HG03025 (cell line): Measurements from ENCODE around the gene PLXNB2.

Experiments
- ATAC-seq: cut with Tn5 transposase; IDR thresholded peaks from one replicate; pipeline ENCODE4 v1.9.1; 2021; ENCODE audit warnings: mild to moderate bottlenecking, moderate library complexity; ENCODE audit not compliant: unreplicated experiment, low FRiP score

The PLXNB2 gene

GRCh38 chr22:50242406-50242949, 65.0 kb downstream of the PLXNB2 start:
- ATAC-seq = no peak

DNA sequence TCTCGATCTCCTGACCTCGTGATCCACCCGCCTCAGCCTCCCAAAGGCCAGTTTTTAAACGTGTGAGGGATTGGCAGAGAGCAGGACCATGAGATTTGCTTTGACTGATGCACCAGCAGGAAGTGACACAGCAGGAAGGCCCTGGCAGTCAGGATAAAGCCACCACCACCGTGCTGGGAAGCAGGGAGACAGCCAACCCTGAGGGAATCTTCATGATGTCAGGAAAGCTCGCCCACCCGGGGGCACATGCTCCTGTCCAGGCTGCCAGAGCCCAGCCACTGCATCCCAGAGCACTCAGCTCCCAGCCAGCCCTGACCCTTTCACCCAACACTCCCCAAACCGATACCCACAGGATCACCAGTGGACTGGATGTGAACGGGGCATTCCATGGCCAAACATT, 68.7 kb downstream of the PLXNB2 start:
- no peak for ATAC-seq

GRCh38 chr22:50236731-50237409, 70.6 kb downstream of the PLXNB2 start:
- no peak for ATAC-seq

DNA sequence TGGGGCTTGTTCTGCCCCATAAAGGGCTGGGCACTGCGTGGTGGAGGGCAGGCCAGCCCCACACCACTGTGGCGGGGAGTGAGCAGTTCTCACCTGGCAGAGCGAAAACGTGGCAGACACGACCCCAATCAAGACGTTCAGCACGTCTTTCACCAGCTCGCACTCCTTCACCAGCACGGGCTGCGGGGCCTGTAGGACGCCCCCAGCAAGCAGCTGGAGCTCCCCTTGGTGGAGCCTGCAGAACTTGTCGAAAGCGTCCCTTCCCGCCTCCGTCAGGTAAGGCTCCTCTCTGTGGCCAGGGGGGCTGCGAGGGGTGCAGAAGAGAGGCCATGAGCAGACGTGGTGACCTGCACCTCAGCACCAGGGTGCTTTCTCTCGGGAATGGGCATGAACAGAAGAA, 74.2 kb downstream of the PLXNB2 start:
- no peak for ATAC-seq

- no peak for ATAC-seq
Measured at GRCh38 chr22:50232481-50233151, 74.8 kb downstream of the PLXNB2 start.

- ATAC-seq = no peak
Measured at GRCh38 chr22:50229370-50229769, 78.1 kb downstream of the PLXNB2 start.

DNA sequence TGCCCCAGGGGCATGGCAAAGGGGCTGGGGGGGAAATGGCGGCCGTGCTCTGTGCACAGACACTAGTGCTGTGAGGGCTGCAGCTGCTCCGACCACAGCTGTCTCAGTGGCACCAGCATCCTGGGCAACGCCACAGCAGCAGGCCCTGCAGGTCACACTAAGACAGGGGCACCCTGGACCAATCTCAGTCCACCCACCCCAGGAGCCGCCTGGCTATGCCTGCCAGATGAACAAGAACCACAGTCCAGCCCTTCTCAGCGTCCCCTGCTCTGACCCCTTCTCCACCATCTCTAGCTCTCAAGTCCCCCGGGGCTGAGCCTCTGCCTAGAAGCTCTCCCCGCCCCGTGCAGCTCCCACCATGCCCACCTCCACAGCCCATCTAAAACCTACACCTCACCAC, 79.1 kb downstream of the PLXNB2 start:
- ATAC-seq = no peak

GRCh38 chr22:50227579-50228215, 79.7 kb downstream of the PLXNB2 start:
- no peak for ATAC-seq

DNA sequence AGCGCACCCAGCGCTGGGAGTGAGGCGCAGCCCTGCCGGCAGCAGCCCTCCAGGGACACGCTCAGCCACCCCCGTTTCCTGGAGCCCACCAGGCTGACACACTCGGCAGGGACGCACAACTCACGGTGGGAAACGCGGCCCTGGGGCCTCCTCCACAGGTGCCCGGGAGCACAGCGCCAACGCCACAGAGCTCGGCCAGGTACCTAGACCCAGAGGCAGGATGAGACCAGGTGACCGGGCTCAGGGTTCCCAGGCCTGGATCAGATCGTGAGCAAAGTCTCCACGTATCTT, 80.6 kb downstream of the PLXNB2 start:
- no peak for ATAC-seq

- no peak for ATAC-seq
Measured at GRCh38 chr22:50226063-50226874, 81.2 kb downstream of the PLXNB2 start.

DNA sequence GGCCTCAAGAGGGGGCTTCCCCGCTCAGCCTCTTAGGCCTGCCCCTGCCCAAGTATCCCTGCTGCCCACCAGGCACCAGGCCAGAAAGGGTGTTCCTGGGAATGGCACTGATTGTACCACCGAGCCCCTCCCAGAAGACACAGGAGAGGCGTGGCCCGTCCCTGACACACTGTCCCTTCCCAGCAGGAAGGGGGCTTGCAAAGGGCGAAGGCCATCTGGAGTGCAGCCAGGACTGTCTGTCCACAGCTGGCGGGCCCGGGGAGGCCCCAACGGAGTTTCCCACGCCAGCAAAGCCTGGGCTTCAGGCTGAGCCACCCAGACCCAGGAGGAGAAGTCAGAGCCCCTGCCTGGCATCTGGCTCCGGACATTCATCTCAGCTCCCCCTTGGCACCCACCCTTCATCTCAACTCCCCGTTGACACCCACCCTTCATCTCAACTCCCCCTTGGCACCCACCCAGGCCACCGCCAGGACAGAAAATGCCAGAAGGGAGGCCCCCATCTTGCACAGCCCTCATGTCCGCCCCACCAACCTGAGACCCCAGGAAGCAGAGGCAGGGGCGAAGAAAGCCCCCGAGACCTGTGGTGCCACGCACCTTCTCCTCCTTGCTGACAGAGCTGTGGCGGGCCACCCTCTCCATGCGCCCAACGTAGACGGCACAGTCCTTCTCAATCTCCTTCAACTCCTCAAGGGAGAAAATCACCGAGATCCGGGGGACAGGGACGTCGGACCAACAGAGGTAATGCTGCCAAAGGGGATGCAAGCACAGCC, 82.1 kb downstream of the PLXNB2 start:
- ATAC-seq = no peak
